CD4-positive, alpha-beta T cell (primary cell): ENCODE data around the gene SLC27A5. TPM values are rescaled to one million over a fixed set of nuclear protein-coding genes. Genes with fewer than 3 reads are reported as not detected.

ENCODE experiments used
- ATAC-seq: fragments of 200-7000 bp; cut with Tn5 transposase; one replicate; pipeline ENCODE4 v1.10.0; 2022; ENCODE audit warnings: mild to moderate bottlenecking; ENCODE audit not compliant: poor library complexity
- CTCF ChIA-PET: fragments of 350-600 bp; sonication (Branson Sonifier 250); formaldehyde crosslinking; loops from one replicate; lab custom pipeline; 2021; ENCODE audit warnings: antibody characterized with exemption, inconsistent platforms; lab: Charles Lee
- POLR2A ChIA-PET: fragments of 350-600 bp; sonication (Branson Sonifier 250); formaldehyde crosslinking; loops from one replicate; lab custom pipeline; 2021; ENCODE audit warnings: antibody characterized with exemption, inconsistent platforms; lab: Charles Lee
- DNase-seq, 14 experiments: peaks; one replicate each; pipeline ENCODE4 v3.0.0-alpha.2; 2013 to 2020; ENCODE audit warnings: mixed read lengths in 2 of 14
- H3K27ac ChIP-seq, 2 donors: one replicate each; pipeline versions ENCODE4 v1.5.1 to v1.7.0; 2013; ENCODE audit warnings: low read length in 2 of 2, low read depth in 1 of 2, mild to moderate bottlenecking in 1 of 2
- H3K27me3 ChIP-seq, 2 experiments: 1 replicate in 1 of 2; 2 replicates in 1 of 2; pipeline versions ENCODE4 v1.6.1 to v1.7.0; 2013; ENCODE audit warnings: low read length in 2 of 2, control low read depth in 1 of 2, mild to moderate bottlenecking in 1 of 2, moderate library complexity in 1 of 2; ENCODE audit not compliant: insufficient read depth in 2 of 2, control insufficient read depth in 1 of 2
- H3K36me3 ChIP-seq: one replicate; pipeline ENCODE4 v1.6.1; 2013; ENCODE audit warnings: low read length, control low read depth; ENCODE audit not compliant: insufficient read depth
- H3K4me1 ChIP-seq: one replicate; pipeline ENCODE4 v1.6.1; 2013; ENCODE audit warnings: low read length, control low read depth; ENCODE audit not compliant: insufficient read depth
- H3K4me3 ChIP-seq: one replicate; pipeline ENCODE4 v1.5.1; 2013; ENCODE audit warnings: mild to moderate bottlenecking, low read length, moderate library complexity
- H3K9me3 ChIP-seq, 2 experiments: 1 replicate in 1 of 2; 2 replicates in 1 of 2; pipeline versions ENCODE4 v1.6.1 to v1.7.0; 2013; ENCODE audit warnings: low read length in 2 of 2, mild to moderate bottlenecking in 2 of 2, control low read depth in 1 of 2, moderate library complexity in 1 of 2; ENCODE audit not compliant: control insufficient read depth in 1 of 2, insufficient read depth in 1 of 2
- H3K27ac Mint-ChIP-seq: one replicate; pipeline ENCODE4 v1.8.0; 2020; ENCODE audit warnings: mixed read lengths
- H3K27me3 Mint-ChIP-seq: one replicate; pipeline ENCODE4 v1.8.0; 2021; ENCODE audit warnings: mixed read lengths
- H3K36me3 Mint-ChIP-seq: one replicate; pipeline ENCODE4 v1.8.0; 2021; ENCODE audit warnings: low read depth, mixed read lengths
- H3K4me1 Mint-ChIP-seq: one replicate; pipeline ENCODE4 v1.8.0; 2021; ENCODE audit warnings: low read depth, mixed read lengths
- H3K4me3 Mint-ChIP-seq: one replicate; pipeline ENCODE4 v1.8.0; 2020; ENCODE audit warnings: mild to moderate bottlenecking, mixed read lengths
- H3K9me3 Mint-ChIP-seq: one replicate; pipeline ENCODE4 v1.8.0; 2020; ENCODE audit warnings: mixed read lengths
- intact Hi-C, 2 experiments: fragments of 100-400 bp; cut with DNase I in 1 of 2; cut with micrococcal nuclease in 1 of 2; formaldehyde crosslinking; loops; one replicate each; pipeline versions ENCODE4 v1.15.1 to v1.9.0; 2023 to 2025; cut with DNase I, micrococcal nuclease
- total RNA-seq, 174 experiments: library from RNA in 2 of 174; stranded (reverse) in 2 of 174; gene quantifications; one replicate each; pipeline ENCODE4 v1.2.3 and lab custom pipeline; 2021 to 2026
- TF ChIP-seq, protein P1 (sequence below): fragments of 200-600 bp; IDR thresholded peaks from one replicate; pipeline ENCODE4 v1.8.0; 2022; ENCODE audit warnings: antibody characterized with exemption, mild to moderate bottlenecking

The SLC27A5 gene
- total RNA-seq, 2 experiments from 2014 or later: 3.5 to 4.8 TPM

DNA sequence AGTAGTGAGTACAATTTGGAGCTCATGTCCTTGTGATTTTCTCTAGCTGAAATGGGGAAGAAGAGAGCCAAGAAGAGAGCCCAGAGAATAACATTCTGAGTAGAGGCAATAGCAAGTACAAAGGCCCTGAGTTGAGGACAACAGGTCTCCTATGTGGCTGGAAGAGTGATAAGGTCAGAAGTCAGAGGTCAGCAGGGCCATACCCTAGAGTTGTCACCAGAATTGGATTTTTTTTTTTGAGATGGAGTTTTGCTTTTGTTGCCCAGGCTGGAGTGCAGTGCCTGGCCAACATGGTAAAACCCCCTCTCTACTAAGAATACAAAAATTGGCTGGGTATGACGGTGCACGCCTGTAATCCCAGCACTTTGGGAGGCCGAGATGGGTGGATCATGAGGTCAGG is 24.1 kb upstream of the SLC27A5 start:
- Mint-ChIP-seq H3K27ac (no peak overlapping the region), H3K4me1 (peaks cover 15% of the 10 kb centered on the region), H3K9me3 (no peaks in the 10 kb centered on the region), H3K4me3 (peak overlapping the region; percentile 37), H3K27me3 (peaks cover 6% of the 10 kb centered on the region), H3K36me3 (no peaks in the 10 kb centered on the region)
- POLR2A ChIA-PET: interaction anchor here (1.7 kb wide), 1 partner anchor 16 kb away, joined by 6 read pairs; the partner anchor contains the start of gene ZBTB45
- intact Hi-C loops: loop anchor here in 1 of 2 experiments (2.0 kb wide), 1 partner anchor 15 kb away; no protein-coding TSS in a partner anchor
- CTCF ChIA-PET: no interaction called here
- DNase-seq (no peak), ATAC-seq (no peak)
- TF ChIP-seq, protein P1, sequence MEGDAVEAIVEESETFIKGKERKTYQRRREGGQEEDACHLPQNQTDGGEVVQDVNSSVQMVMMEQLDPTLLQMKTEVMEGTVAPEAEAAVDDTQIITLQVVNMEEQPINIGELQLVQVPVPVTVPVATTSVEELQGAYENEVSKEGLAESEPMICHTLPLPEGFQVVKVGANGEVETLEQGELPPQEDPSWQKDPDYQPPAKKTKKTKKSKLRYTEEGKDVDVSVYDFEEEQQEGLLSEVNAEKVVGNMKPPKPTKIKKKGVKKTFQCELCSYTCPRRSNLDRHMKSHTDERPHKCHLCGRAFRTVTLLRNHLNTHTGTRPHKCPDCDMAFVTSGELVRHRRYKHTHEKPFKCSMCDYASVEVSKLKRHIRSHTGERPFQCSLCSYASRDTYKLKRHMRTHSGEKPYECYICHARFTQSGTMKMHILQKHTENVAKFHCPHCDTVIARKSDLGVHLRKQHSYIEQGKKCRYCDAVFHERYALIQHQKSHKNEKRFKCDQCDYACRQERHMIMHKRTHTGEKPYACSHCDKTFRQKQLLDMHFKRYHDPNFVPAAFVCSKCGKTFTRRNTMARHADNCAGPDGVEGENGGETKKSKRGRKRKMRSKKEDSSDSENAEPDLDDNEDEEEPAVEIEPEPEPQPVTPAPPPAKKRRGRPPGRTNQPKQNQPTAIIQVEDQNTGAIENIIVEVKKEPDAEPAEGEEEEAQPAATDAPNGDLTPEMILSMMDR: no peak
- Histone ChIP-seq H3K9me3 (peaks cover 0 to 3% of the 10 kb centered on the region in 2 experiments), H3K27me3 (peaks cover 5 to 13% of the 10 kb centered on the region in 2 experiments), H3K27ac (no peak overlapping the region), H3K4me3 (no peak overlapping the region), H3K36me3 (no peaks in the 10 kb centered on the region), H3K4me1 (peaks cover 16% of the 10 kb centered on the region)

DNA sequence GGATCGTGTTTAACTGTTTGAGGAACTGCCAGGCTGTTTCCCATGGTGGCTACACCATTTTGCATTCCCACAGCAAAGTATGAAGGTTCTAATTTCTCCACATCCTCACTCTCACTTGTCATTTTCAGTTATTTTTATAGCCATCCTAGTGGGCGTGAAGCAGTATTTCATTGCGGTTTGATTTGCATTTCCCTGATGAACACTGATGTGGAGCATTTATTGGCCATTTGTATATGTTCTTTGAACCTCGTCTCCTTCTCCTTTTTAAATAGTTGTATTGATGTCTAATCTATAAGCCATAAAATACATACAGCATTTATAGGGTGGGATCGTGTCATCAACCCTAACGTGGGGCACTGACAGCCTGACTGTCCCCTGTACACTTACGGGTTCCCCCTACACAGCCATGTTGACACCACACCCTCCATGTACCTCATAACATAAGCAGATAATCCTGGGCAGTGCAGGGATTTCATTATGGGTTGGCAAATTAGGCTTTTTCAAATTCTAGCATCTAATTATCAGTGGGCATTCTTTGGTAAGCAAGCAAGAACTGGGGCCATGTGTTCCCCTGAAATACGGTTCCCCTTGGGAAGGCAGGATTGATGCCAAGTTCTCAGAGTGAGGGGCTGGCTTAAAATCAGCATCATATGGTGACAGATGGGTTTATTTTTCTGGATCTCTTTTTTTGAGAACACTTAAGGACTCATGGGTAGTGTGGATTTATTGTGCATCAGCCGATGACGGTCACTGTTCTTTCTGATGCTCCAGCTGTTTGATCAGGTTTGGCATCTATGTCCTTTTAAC is 19.4 kb upstream of the SLC27A5 start:
- intact Hi-C loops: no loop called here
- H3K27ac ChIP-seq: no peak overlapping the region
- ATAC-seq (no peak), DNase-seq (no peak)
- Mint-ChIP-seq H3K36me3 (no peaks in the 10 kb centered on the region), H3K9me3 (no peaks in the 10 kb centered on the region), H3K4me3 (no peak overlapping the region), H3K27ac (no peak overlapping the region), H3K4me1 (no peaks in the 10 kb centered on the region), H3K27me3 (peaks cover 6% of the 10 kb centered on the region)
- ChIA-PET CTCF (no interaction called here), POLR2A (no interaction called here)
- TF ChIP-seq, protein P1: no peak
- H3K36me3 ChIP-seq: no peaks in the 10 kb centered on the region
- H3K4me1 ChIP-seq: no peaks in the 10 kb centered on the region
- no peaks in the 10 kb centered on the region for H3K27me3 ChIP-seq
- no peak overlapping the region for H3K4me3 ChIP-seq
- no peaks in the 10 kb centered on the region for H3K9me3 ChIP-seq

DNA sequence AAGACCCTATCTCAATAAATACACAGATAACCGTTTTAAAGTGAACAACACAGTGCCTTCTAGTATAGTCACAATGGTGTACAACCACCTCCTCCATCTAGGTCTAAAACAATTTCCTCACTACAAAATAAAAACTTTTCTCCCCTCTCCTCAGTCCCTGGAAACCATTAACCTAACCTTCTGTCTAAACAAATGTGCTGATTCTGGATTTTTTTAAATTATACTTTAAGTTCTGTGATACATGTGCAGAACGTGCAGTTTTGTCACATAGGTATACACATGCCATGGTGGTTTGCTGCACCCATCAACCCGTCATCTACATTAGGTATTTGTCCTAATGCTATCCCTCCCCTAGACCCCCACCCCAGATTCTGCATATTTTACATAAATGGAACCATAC is 17.6 kb upstream of the SLC27A5 start:
- no peak for ATAC-seq
- POLR2A ChIA-PET: no interaction called here
- no peaks in the 10 kb centered on the region for H3K9me3 Mint-ChIP-seq
- no peaks in the 10 kb centered on the region for H3K4me1 ChIP-seq
- no peak for DNase-seq
- no peak overlapping the region for H3K4me3 Mint-ChIP-seq
- H3K27ac ChIP-seq: no peak overlapping the region
- no peak overlapping the region for H3K4me3 ChIP-seq
- H3K27me3 ChIP-seq: no peaks in the 10 kb centered on the region
- H3K9me3 ChIP-seq: no peaks in the 10 kb centered on the region
- intact Hi-C loops: no loop called here
- no peaks in the 10 kb centered on the region for H3K36me3 ChIP-seq
- H3K27ac Mint-ChIP-seq: no peak overlapping the region
- H3K27me3 Mint-ChIP-seq: peaks cover 6% of the 10 kb centered on the region
- H3K36me3 Mint-ChIP-seq: no peaks in the 10 kb centered on the region
- CTCF ChIA-PET: no interaction called here
- no peaks in the 10 kb centered on the region for H3K4me1 Mint-ChIP-seq
- TF ChIP-seq, protein P1: no peak
